NCI-H2196 (cell line): Measurements from ENCODE around the gene IER3IP1.
"Not testable (repeated sequence)": the region's sequence is repeated elsewhere in the genome, so short reads cannot be mapped to it uniquely, and the experiment has no call there.

Source experiments
- DNase-seq: peaks from one replicate; lab custom pipeline; 2025; ENCODE audit not compliant: unreplicated experiment; lab: John Stamatoyannopoulos, UW

The IER3IP1 gene

DNA sequence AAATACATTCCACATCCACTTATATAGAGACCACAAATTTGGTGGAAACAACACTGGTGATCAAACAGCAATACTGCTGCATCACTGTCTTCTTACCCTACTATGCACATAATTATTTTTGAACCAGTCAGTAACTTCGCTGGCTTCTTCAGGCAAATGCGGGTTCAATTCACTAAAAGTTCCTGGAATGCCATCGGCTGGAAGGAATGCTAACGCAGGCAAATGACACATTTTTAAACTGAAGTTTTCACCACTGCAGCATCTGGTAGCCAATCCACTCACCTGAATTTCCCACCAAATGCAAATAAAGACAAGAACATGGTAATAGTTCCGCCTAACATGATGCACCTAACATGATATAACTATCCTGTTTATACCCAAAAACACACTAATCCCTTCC, 15.9 kb downstream of the IER3IP1 start:
- DNase-seq: no peak

DNA sequence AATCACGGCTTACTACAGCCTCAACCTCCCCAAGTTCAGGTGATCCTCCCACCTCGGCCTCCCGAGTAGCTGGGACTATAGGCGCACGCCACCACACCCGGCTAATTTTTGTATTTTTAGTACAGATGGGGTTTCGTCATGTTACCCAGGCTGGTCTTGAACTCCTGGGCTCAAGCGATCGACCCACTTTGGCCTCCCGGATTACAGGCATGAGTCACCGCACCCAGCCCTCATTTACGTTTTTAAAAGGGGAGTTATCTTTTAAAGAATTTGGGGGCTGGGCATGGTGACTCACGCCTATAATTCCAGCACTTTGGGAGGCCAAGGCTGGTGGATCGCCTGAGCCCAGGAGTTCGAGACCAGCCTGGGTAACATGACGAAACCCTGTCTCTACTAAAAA, 17.8 kb downstream of the IER3IP1 start:
- not testable (repeated sequence) for DNase-seq

DNA sequence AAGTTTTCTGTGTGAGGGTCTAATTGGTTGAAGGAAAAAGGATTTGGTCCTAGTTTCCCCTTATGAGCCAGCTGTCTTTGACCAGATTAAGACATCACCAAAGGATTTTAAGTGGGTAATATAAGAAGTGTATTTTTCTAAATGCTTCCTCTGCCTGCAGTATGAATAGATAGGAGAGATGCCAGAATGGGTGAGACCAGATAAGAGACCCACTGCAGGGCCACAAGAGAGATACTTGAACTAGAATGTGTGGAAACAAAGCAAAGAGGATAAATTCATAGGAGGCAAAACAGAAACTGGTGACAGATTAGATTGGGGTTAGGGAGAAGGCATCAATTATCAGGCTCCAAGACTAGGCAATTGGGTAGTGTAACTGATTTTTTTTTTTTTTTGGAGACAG, 24.7 kb downstream of the IER3IP1 start:
- DNase-seq: peak; percentile 12

- DNase-seq: peak; percentile 38
These were observed 25.3 kb downstream of the IER3IP1 start for GRCh38 chr18:47150824-47151366.

GRCh38 chr18:47150029-47150823, 25.9 kb downstream of the IER3IP1 start, which contains the start of gene HDHD2:
Gene HDHD2 (minus strand): TSS chr18:47150500. CDS start chr18:47136439, 14,061 bp downstream.
- DNase-seq: peak; percentile 70

- DNase-seq: no peak
These were observed 26.6 kb downstream of the IER3IP1 start for GRCh38 chr18:47149457-47150028.

GRCh38 chr18:47146206-47146605, 30.0 kb downstream of the IER3IP1 start:
- no peak for DNase-seq

DNA sequence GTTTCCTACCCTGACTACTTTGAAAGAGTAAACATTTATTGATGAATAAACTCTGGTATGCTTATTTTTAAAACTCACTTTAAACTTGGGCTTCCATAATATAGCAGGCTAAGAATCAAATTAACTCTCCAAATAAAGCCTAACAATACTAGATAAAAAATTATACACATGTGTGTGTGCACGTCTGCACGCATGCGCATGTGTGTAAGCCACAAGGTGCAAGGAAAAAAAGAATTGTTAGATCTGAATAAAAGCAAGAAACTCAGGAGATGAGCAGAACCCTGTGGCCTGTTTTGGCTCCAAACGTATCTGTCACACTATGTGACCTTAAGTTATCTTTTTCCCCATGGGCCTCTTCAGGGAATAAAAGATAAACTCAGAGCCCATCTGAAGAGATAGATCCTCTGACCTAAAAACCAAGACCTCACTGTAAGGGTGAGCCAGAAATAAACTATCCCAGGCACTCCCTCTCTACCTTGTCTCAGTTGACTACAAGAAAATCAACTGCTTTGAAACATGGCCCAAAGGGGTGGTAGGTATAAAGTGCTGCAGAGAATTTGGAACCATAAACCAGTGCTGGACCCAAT, 32.2 kb downstream of the IER3IP1 start:
- DNase-seq: no peak

- no peak for DNase-seq
These were observed 33.0 kb downstream of the IER3IP1 start for GRCh38 chr18:47143153-47143552.

GRCh38 chr18:47141289-47141688, 34.9 kb downstream of the IER3IP1 start:
- DNase-seq: no peak

DNA sequence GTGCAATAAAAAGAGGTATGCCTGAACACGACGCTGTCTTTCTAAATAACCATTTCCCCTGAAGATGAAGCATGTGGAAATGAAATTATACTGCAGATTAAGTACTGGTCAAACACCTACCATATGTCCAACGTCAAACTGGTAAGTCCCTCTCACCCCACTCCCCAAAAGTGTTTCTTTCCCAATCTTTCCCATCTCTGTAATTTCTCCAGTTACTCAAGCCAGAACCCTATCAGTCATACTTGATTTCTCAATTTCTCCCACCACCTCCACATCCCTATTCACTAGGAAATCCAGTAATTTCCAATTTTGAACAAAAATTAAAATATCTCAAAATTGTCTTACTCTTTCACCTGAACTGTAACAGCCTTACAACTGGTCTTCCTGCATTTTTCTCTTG, 55.0 kb downstream of the IER3IP1 start:
- no peak for DNase-seq

DNA sequence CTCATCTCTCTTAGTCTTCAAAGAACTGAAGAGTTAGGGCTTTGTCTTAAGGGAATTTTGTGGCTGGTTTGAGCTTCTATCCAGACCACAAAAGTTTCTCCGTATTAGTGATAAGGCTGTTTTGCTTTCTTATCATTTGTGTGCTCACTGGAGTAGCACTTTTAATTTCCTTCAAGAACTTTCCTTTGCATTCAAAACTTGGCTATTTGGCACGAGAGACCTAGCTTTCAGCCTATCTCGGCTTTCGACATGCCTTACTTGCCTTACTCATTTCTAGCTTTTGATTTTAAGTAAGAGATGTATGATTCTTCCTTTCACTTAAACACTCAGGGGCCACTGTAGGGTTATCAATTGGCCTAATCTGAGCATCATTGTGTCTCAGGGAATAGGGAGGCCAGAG, 55.7 kb downstream of the IER3IP1 start:
- DNase-seq: no peak

DNA sequence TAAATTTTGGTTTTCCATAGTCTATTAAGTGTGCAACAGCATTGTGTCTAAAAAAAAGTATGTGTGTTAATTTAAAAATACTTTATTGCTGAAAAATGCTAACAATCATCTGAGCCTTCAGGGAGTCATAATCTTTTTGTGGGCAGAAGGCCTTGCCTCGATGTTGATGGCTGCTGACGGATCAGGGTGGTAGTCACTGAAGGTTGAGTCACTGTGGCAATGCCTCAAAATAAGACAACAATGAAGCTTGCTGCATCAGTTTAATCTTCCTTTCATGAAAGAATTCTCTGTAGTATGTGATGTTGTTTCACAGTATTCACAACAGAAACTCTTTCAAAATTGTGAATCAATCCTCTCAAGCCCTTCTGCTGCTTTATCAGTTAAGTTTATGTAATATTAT, 57.2 kb downstream of the IER3IP1 start:
- DNase-seq: no peak

GRCh38 chr18:47115205-47115604, 61.0 kb downstream of the IER3IP1 start:
- no peak for DNase-seq

- DNase-seq: no peak
These were observed 62.2 kb downstream of the IER3IP1 start for GRCh38 chr18:47113796-47114540.

GRCh38 chr18:47110492-47111274, 65.5 kb downstream of the IER3IP1 start:
- DNase-seq: no peak

DNA sequence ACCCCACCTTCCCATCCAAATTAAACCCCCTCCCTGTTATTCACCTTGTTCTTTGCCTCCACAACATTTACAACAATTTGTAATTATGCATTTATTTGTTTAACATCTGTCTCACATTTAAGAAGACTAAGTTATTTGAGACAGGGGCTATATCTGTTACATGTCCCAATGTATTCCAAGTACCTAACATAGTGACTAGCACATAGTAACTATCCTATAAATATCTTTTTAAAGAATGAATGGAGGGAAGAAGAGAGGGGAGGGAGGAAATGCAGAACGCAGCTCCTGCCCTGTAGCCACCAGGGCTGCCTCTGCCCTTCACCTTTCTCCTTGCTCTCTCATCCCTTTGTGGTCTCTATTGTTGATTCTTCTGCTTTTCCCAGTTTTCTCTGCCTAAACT, 66.4 kb downstream of the IER3IP1 start:
- DNase-seq: no peak

GRCh38 chr18:47108998-47109405, 67.2 kb downstream of the IER3IP1 start:
- DNase-seq: no peak

- DNase-seq: no peak
These were observed 67.8 kb downstream of the IER3IP1 start for GRCh38 chr18:47108373-47108772.
